GM21447 (cell line): ENCODE data around the gene UPP1.
"Not testable (repeated sequence)": the region's sequence is repeated elsewhere in the genome, so short reads cannot be mapped to it uniquely, and the experiment has no call there.

Experiments
- ATAC-seq: cut with Tn5 transposase; IDR thresholded peaks from one replicate; pipeline ENCODE4 v1.9.1; 2021; ENCODE audit not compliant: unreplicated experiment

Gene UPP1

DNA sequence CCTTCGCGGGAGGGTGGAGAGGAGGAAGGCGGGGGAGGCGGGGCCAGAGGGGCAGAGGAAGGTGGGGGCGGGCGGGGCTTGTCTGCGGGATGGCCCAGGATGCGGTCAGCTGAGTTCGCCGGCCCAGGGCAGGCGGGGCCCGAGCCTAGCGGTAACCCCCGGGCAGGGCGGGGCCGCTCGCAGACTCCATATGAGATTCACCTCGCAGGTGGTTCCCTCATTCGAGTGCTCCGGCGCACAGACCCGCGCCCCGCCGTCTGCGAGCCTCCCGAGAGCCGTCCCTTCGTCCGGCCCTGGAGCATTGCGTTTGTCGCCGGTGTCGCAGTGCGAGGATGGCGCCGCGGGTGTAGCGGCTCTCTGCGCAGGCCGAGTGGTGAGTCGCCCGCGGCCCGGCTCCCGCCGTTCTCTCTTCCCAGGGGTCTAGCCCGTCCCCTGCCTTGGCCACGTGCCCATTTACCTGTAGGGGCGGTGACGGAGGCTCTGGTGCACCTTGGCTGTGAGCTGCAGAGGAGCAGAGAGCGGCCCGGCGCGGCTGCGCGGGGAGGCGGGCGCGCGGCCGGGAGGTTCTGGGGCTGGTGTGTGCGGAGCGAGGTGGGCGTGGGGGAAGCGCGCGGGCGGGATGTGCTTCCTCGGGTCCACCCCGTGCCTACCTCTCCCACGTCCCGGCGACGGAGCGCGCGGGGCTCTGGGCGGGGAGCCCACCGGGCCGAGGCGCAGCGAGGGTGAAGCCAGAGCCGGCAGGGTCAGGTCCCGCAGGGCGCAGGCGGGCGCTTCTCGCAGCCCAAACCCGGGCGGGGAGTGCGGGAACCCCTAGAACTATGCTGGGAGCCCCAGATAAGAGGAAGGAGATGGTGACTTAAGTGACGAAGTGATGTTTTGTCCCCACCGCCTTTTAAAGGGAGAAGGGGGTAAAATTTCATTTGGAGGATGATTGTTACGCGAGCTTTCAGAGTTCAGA, at the start of gene UPP1:
Gene UPP1 (plus strand): TSS at position 220 of the 958 bp plus-strand sequence. CDS start 5,519 bp downstream, outside the sequence.
- ATAC-seq, result peak; percentile 50

DNA sequence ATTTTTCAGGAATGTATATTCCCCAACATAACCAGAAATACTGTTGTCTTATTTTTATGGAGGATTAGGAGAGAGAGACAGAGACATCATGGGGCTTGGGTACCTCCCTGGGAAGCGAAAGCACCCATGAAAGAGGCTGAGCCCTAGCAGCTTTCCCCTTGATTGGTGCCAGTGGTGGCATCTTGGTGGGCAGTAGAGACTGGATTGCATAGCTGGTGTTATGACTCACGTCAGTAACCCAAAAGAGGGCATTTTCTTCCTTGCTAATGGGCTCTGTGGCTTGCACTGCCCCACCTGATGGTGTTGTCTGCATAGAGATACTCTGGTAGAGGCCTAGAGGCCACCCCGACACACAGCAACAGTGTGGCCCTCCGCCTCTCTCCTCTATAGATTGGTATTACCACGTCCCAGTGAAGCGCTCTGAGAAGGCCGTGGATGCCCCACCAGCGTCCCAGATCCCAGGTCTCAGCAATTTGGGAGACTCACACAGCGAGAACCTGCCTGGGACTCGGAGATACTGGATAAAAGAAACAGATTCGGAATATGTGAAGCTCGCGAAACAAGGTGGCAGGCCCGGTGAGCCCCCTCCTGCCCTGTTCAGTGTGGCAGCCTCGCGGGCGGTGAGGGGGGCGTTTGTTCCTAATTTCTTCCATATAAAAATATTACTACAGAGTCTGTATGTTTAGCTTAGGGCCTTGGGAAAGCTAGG, 48.0 kb upstream of the UPP1 start:
- no peak for ATAC-seq

DNA sequence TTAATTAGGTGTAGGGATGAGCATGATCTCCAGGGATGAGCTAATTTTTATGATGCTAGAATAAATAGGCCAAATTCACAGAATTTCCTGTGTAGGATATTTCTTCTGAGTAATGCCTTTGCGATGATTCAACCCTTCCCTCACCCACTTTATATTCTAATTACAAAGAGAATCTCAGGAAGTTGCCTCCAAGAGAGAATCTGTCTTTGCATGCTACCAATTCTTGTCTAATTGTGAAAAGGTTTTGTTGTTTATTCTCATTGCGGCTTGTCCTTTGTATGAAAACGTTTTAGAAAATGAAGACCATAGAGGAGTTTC, 47.5 kb upstream of the UPP1 start:
- no peak for ATAC-seq

DNA sequence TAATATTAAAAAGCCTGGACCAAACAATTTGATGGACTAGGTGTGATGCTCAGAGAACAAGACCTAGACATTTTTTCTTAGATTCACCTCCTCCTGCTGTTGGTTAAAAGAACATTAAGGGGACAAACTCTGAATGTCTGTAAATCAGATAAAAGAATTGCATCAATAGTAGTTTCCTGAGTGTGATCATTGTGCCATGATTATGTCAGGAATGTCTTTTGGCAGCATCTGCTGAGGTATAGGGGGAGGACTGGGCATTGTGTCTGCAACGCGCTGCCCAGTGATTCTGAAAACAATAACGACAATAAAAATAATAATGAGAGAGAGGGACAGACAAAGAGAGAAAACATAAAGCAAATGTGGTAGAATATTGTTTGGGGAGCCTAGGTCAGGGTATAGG, 46.8 kb upstream of the UPP1 start:
- ATAC-seq, result no peak

DNA sequence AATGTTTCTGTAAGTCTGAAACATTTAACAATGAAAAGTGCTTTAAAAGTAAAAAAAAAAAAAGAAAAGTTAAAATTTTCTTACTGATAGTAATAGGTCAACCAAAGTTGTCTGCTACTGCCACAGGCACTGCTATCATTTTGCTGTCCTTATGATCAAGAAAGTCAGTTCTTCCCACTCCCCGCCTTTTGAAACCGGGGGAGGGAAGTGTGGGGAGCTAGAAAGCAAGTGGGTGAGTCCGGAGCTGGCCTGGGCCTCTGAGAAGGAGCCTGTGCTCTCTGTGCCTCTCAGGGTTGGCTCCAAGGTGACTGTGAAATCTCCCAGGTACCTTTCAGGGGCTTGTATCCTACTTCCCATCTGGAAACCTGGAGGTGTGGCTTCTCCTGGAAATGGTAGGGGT, 46.4 kb upstream of the UPP1 start:
- ATAC-seq, result no peak

DNA sequence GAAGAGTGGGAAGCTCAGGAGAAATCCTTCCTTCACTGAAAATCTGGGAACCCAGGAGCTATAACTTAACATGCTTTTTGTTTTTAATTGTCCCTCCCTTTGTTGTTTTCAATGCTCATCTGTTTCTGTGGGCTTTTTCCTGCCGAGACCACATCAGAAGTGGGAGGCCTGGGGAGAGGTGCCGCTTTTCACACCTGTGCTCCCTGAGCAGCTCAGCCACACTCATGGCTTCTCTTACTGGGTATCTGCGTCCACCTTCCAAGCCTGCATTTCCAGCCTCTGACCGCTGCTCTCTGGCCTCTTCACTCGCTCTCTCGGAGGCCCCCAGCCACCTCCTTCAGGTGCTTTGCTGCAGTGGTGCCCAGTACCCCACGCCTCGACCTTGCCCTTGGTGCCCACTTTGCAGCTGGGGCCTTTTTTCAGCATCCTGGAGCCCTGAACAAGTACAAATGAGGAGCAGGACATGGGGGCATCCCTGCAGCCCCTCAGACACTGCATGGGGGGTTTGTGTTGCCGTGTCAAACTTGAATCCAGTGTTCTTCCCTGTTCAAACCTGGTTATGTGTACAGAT, 43.8 kb upstream of the UPP1 start:
- ATAC-seq, result no peak

DNA sequence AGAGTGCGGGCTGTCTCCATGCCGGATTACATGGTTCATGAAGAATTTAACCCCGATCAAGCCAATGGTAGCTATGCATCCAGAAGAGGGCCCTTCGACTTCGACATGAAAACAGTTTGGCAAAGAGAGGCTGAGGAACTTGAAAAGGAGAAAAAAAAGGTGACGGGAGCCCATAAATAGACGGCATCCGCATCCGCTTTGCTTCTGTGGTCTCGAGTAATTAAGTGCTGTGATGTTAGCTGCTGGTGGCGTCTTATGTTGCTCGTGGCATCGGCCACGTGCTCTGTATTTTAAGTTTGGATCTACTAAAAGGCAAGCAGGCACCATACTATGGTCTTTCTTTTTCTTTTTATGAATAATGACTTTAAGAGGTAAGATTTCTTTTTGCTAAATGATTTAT, 42.6 kb upstream of the UPP1 start:
- ATAC-seq, result no peak

DNA sequence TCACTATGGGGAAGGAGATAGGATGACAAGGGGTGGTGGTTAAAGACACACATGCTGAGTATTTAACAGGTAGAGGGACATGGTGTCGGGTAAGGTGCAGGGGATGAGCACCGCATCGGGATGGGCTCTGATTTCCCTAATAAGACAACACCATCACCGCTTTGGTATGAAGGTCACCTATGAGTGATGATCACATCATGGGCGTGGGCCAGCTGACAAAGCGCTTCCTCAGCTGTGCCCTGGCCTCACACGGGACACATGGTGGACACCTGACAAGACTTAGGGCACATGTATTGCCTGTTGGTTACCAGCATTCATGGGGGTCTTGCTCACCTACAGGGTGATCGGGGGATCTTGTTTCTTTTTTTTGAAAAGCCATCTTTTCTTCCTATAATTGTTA, 41.0 kb upstream of the UPP1 start:
- no peak for ATAC-seq

DNA sequence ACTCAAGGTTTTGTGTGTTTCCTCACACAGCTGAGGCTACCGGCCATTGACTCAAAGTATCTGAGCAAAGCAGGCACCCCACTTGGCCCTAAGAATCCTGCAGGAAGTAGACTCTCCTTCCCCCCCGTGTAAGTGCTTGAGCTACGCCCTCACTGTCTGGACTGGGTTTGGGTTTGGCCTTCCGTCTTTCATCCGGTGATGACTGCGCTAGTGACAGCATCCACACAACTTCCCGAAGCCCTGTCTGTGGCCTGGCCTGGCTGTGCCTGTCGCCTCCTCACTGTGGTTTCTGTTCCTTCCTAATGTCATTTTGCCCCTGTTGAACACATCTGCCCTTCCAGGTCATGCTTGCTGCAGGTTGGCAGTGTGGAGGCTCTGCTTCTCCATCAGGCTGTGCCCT, 39.2 kb upstream of the UPP1 start:
- ATAC-seq, result no peak

DNA sequence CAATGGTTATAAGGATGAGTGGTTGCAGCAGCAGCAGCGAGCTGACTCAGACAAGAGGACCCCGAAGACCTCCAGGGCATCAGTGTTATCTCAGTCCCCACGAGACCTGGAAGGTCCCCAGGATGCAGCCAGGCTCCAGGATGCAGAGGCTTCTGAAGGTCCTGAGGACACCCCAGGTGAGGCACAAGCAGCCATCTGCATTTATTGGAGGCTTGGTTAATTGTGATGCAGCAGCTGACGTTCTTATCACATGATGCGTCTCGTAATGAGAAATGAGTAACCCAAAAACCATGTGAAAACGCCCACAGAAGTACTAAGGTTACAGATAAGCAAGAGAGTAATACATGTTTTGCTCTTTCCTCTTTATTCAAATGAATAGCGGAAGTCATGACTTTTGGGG, 36.3 kb upstream of the UPP1 start:
- ATAC-seq, result no peak

DNA sequence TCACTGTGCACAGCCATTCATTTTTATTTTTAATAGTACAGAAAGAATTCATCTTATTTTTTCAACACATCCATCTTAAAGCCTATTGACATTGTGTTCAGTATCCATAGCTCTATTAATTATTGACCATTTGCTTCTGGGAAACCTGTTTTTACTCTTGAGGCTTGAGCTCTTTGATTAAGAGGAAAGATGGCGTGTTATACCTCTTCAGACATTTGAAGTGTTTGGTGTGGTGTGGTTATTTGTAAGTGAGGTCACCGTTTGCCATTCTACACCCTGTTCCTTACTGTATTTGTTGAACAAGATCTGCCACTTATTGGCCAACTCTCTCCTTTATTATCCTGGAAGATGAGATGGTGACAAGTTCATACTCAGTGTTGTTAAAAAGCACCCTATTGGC, 35.3 kb upstream of the UPP1 start:
- ATAC-seq, result no peak

DNA sequence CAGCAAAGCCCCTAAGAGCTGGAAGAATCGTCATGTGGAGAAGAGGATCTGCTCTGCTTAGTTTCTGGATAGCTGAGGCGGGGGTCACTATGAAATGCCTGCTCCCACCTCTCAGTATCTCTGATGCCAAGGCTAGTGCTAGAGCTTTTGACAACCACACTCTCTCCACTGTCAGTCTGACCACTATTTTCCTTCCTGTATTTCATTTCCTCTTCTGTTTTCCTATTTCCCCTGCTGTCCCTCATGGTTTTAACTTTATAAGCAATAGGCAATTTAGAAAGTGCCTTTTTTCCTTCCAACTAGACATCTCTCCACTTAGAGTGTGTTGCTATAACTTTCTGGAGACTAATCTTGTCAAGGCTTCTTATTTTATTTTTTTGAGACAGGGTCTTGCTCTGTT, 30.1 kb upstream of the UPP1 start:
- no peak for ATAC-seq

DNA sequence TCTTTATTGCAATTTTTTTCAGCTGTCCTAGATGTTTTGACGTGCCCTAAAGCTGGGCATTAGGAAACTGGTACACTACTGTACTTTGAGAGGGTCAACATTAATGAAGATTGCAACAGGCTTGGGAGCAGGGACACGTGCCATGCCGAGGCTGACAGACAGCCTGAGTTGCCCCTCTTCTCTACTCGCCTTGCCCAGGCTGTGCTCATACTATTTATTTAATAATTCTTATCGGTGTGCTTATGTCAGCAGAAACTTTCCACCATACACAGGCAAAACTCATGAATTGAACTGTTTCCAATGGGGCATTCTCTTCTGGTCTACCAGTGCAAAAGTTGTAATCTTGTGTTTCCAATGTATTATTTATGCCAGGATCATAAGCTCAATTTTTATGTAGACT, 29.4 kb upstream of the UPP1 start:
- ATAC-seq, result no peak

DNA sequence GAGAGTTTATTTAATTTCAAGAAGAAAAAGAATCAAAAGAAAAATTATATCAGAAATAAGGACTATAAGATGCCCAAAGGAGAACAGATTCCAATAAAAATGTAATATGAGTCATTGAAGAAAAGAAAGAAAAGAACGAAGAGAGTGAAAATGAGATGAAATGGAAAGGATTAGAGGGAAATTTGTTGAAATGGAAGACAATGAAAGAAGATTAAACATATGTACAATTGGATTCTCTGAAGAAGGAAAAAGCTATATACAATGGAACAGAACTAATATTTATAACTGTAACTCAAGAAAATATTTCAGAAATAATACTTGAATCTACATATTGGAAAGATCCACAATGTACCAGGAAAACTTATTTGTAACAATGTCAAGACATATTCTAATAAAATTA, 25.1 kb upstream of the UPP1 start:
- no peak for ATAC-seq

DNA sequence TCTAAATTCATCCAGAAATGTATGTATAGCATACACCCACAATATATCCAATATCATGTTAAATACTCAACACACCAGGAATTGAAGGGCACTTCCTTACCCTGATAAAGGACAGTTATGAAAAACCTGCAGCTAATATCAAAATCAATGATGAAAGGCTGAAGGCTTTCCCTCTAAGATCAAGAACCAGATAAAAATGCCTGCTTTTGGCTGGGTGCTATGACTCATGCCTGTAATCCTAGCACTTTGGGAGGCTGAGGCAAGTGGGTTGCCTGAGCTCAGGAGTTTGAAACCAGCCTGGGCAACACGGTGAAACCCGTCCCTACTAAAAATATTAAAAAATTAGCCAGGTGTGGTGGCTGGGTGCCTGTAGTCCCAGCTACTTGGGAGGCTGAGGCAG, 21.6 kb upstream of the UPP1 start:
- no peak for ATAC-seq

DNA sequence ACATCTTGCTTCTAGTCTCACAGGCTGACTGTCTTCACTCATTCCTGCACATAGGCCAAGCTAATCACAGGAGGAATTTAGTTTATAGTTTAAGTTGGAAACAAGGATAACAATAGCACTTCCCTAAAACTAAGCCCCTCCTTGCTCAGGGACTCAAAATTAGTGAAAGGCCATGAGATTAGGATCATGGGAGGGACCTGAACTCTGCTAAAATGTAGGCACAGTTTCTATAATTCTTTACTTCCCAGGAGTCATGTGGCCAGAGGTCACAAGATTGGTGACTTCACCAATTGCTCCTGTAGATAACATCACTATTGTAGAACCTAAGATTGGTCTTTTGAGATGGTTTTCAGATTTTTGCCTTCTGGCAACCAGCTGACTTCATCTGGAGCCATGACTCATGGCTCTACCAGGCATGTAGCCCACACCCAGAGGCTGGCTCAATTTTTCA, 14.8 kb upstream of the UPP1 start:
- ATAC-seq, result no peak

DNA sequence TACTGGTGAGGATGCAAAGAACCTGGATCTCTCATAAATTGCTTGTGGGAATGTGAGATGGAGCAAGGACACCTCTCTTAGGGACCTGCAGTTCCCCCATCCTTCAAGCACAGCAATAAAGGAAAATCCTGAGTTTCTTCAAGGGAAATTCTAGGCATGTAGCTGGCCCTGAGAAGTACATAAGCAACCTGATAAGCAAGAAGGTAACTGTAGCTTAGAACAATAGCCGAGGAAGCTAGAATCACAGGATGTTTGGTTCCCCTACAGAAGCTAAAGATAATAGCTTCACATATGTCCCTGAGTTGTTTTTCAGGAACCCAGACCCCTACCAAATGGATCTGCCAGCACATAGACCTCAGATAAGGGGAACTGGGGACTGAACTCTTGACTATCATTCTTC, 11.6 kb upstream of the UPP1 start:
- no peak for ATAC-seq

DNA sequence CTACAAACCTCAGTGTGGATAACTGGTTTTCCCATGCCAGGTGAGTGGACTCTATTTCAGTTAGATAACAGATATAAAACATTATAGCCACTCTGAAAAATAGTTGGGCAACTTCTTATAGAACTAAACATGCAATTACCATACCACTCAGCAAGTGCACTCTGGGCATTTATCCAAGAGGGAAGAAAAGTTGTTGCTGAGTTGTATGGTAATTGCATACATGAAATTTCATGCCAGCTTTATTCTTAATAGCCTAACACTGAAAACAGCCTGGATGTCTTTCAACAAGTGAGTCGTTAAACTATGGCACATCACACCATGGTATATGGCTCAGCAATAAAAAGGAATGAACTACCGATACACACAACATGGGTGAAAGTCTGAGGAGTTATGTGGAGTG, 10.6 kb upstream of the UPP1 start:
- ATAC-seq, result no peak

DNA sequence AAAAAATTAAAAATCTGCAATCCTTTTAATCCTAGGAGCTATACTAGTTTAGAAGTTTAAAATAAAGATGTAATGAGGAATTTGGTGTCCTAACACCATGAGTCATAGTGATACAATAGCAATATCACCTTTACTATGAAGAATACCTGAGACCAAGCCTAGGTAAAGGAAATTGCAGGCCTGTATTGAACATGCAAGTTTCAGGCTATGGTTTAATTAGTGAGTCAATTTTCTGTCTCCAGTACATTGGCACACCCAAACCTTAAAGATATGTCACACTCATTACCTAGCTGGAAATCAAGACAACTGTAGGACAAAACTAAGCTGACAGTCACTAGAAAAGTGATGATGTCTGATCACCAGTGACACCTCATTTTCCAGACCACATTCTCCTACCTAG, 6.7 kb upstream of the UPP1 start:
- not testable (repeated sequence) for ATAC-seq

DNA sequence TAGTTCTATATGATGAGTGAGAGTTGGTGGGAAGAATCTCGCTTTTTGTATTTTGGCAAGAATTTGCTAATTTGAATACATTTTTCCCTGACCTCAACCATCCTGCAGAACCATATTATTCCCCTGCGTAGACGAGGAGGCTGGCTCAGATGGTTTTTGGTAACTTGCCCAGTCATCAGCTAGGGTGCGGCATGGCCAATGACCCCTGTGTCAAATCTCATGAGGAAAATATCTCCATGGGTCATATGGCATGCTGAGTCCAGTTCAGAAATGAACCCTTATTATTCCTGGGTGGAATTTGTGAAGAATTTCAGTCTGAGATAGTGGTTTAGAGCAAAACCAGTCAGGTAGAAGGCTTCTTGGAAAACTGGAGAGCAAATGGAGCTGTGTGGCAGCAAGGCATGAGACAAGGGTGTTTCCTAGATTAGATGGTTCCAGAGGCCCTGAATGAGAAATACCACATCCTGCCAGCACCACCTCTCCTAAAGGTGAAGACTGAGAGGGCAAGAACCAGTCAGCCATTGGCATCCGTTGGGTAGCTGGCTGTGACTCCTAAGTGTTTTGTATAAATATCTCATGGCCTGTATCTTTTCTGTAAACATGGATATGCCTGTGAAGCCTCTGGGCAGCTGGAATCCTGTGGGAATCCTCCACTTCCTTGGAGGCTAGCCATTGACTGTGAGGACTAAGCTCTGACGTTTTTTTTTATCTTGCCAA, 5.8 kb upstream of the UPP1 start:
- no peak for ATAC-seq

DNA sequence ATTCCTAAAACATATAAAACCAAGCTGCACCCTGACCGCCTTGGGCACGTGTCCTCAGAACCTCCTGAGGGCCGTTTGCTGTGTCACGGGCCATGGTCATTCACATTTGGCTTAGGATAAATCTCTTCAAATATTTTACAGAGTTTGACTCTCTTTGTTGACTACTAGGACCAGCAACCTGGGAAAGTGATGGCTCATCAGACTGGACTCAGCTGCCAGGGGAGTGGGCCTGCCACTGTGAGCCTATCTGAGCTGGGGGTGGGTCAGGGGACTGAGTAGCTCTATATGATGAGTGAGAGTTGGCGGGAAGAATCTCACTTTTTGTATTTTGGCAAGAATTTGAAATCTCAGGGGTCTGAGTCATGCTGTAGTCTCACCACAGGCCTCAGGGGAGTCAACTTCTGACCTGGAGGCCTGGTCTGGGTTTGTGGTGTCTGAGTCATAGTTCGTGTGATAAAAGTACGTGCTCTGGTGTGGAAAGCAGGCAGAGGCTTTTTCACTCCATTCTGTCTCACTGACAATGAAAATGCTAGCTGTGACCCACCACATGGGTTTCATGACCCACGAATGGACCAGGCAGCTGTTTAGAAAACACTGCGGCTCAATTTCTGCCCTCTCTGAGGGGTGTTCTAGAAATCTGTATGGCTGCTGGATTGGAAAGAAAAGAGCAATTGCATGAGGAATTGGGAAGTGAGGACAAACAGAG, 4.2 kb upstream of the UPP1 start:
- ATAC-seq, result peak; percentile 51
